NCI-H82 treated with DMSO at 0.1 percent for 48 hours (cell line): Measurements from ENCODE around the gene PFKFB2.

Experiments
- DNase-seq: peaks from one replicate; lab custom pipeline; 2025; ENCODE audit not compliant: unreplicated experiment; lab: John Stamatoyannopoulos, UW

PFKFB2 gene

GRCh38 chr1:207052911-207053769, at the start of gene PFKFB2:
PFKFB2 (plus strand) TSS chr1:207053275; CDS start chr1:207054718, 1,443 bp downstream.
- peak; percentile 94 for DNase-seq

GRCh38 chr1:207004931-207005830, 47.9 kb upstream of the PFKFB2 start:
- DNase-seq = peak; percentile 41

- no peak for DNase-seq
Observed at GRCh38 chr1:207006083-207006482, 47.0 kb upstream of the PFKFB2 start.

DNA sequence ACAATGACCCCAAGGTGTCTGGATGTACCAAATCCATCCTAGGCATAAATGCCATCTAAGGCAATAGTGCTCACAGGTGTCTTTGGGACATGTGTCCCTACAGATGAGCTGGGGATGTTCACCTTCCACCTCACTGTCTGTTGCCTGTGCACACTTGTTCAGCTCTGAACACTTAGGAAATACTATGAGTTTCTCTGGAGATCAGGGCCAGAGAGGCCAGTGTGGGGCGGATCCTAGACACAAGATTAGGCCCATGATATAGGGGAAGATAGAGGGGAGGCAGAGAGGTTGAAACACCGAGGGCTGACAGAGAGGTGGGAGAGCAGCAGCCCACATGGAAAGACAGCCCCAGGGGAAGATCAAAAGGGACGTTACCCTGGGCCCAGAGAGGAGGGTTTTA, 46.2 kb upstream of the PFKFB2 start:
- no peak for DNase-seq

DNA sequence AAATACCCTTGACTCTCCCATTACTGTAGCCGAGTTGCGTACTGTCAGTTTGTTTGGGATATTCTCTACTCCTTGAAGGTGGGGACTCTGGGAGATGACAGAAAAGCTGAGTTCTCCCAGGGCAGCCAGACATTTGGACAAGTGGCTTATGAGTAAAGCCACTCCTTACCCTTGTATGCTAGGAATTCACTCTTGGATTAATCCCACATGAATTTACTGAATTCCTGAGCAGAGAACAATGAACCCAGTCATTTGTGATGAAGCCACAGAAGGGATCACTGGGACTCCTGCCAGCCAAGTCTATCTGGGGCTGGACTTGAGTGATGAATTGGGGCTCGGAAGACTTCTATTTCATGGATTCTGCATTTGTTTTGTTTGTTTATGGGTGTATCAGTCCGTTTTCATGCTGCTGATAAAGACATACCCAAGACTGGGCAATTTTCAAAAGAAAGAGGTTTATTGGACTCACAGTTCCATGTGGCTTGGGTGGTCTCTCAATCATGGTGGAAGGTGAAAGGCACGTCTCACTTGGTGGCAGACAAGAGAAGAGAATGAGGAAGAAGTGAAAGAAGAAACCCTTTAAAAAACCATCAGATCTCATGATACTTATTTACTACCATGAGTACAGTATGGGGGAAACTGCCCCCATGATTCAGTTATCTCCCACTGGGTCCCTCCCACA, 45.6 kb upstream of the PFKFB2 start:
- no peak for DNase-seq

DNA sequence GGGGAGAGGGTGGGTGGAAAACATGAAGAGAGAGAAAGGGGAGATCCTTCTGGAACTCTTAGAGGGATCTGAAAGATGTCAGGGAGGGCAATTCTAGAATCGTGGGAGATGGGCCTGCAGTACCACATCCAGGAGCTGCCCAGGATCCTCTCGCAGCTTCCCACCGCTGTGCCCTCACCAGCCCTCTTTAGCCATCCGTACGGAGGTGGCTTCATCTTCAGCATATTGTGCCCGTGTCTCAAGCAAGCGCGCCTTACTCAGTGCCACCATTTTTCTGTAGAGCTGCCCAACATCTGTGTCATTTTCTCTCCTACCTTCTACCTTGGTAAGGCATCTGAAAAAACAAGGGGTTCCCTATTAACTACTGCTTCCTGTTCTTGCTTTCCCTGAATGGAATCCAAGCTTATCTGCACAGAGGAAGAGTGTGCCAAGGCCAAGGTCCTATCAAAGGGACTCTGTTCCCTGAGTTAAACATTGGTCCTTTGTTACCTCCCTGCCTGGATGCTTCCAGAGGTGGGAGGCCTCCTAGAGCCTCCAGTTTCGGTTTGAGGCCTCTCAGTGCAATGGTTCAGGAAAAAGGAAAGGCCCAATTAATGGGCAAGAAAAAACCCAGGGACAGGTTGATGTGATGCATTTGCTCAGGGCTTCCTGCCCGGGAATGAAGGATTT, 43.8 kb upstream of the PFKFB2 start:
- no peak for DNase-seq

DNA sequence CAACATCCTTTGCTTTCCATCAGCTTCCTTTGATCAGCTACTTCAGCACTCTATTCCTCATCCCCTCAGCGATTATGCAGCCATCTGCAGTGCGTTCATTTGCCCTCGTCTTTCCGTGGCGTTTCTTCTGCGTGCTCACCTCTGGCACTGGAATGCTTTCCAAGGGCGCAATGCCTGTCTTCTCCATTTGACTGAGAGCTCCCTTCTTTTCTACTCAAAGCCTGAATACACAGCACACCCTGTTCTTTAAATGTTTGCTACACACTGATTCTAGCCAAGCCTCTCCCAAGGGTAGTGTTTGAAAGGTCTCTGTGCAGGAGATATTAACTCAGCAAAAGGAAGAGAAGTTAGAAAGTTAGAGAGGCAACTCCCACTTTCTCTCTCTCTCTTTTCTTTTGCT, 43.1 kb upstream of the PFKFB2 start:
- DNase-seq = no peak

DNA sequence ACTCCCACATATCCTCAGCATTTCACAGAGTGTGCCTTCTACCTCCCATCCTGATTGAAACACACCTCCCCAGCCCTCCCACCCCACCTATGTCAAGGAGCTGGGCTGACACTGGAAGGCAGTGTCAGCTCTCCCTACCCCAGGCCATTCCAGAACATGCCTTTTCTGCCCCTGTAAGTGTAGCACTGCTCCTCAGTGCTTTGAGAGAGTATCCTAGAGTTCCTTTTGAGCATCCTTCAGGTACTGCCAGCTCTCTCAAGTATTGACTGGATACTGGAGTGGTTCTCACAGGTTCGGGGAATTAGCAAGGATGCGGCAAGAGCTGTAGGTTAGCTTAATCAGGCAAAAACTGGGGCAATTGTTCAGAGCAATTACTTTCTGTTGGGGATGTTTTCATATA, 42.3 kb upstream of the PFKFB2 start:
- DNase-seq = no peak

DNA sequence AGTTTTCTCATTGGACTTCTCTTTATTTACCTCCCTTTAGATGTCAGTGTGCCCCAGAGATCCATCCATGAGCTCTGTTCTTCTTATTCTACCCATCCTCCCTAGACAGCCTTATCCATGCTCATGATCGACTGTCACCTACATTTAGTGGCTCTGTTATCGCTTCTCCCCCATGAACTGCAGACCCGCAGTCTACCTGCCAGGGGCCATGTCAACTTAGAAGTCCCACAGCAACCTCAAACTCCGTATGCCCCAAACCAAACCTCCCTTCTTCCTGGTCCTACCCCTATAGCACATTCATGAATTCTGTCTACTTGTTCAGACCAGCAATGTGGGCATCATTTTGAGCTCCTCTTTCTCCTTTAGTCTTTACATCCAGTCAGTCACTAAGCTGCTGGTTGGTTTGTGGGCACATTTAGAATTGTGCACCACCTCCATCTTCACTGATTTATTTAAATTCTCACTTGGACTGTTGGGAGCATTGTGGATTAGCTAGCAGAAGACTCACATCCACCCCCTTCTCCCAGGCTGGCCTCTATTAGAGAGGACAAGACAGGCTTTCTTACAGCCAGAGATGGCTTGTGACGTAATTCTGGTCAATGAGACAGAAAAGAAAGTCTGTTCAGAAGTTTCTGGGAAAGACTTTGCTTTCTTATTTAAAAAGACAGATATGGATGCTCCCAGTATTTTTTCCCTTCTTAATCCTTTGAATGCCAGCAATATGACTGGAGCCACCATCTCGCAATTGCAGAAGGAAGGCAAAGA, 39.6 kb upstream of the PFKFB2 start:
- no peak for DNase-seq

DNA sequence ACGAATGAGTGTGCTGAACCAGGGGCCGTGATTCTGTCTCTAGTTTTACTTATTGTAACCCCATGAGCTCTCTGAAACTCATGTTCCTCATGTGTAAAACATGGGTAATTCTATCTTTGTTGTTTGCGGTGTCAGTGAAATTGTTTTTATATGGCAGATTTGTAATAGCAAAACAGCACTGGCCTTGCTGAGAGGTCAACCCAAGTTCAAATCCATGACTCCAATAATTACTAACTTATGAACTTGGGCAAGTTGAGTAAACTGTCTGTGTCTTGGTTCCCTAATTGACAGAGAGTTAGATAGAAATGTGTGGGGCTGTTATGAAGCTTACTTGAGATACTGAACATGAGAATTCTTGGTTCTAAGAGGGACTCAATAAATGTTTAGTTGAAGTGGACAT, 38.3 kb upstream of the PFKFB2 start:
- no peak for DNase-seq

DNA sequence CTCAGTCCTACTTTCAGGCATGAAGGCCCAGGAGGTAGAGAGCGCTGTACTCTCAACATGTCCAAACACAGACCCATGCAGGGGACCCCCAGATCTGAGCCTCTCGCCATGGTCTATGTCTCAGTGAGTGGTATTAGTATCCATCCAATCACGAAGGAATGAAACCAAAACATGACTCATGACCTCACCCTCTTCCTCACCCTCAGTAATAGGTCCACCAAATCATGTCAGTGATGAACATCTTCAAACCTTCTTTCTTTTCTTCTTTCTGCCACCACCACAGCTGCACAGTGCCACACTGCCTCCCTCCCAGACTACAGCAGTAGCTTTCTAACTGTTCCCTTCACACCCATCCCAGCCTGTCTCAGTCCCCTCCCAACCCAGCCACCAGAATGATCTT, 37.3 kb upstream of the PFKFB2 start:
- DNase-seq = no peak

GRCh38 chr1:207017615-207018559, 35.2 kb upstream of the PFKFB2 start:
- DNase-seq = no peak

DNA sequence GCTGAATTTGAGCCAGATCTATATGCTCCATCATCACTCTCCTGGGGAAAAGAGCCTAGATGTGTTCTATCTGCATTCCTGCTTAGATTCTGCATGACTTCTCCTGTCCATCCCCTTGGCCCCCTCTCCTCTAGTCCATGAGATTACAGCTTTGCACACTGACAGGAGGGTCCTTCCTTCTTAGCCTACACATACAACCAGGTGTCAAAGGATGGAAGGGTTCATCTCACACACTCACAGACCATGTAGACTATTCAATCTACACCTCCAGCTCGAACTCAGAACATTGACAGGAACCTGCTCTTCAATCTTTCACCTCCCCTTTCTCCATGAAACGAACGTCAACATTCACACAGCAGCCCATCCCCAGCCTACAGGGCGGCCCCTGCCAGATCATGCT, 34.4 kb upstream of the PFKFB2 start:
- DNase-seq = no peak

- DNase-seq = no peak
Observed at GRCh38 chr1:207019161-207019560, 33.9 kb upstream of the PFKFB2 start.

- no peak for DNase-seq
Observed at GRCh38 chr1:207019661-207020060, 33.4 kb upstream of the PFKFB2 start.

GRCh38 chr1:207020065-207020708, 32.9 kb upstream of the PFKFB2 start:
- no peak for DNase-seq

GRCh38 chr1:207020709-207021107, 32.4 kb upstream of the PFKFB2 start:
- no peak for DNase-seq

DNA sequence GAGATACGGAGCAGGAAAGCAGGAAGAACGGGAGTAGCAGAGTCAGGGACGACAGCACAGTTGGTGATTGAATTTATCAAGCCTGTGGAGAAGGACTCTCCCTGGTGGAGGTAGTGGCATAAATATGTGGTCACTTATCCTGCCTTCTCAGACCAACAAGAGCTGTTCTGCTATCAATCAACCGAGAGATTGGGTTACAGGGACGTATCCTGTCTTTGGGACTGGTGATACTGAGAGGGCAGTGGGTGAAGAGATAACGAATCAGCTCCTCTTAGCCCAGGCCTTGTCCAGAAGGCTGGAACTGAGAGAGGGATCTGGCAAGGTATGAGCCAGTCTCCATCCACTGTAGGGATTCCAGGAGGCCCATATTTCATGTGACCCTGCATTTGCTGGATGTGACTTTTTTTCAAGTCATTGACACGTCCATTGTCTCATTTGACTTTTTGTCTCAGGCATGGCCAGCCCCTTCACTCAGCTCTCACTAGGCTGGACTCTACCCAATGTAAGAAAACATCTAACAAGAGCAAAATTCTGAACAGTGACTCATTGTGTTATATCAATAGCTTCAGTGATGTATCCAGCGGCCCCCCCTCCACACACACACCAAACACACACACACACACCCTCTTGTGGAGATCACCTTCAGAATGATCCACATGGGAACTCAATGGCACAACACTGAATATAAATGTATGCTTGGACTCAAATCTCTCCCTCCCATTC, 31.8 kb upstream of the PFKFB2 start:
- no peak for DNase-seq
